ENCODE results near the gene IFT74.

IFT74 gene

GRCh38 chr9:26955921-26956859 lies at the start of gene IFT74:
Gene IFT74, plus strand, starts transcription at chr9:26956412. Its CDS starts 5,556 bp downstream, at chr9:26961968.
- DNase-seq = peak; percentile 95

- DNase-seq = no peak
Measured at GRCh38 chr9:26913138-26913668, 43.0 kb upstream of the IFT74 start.

DNA sequence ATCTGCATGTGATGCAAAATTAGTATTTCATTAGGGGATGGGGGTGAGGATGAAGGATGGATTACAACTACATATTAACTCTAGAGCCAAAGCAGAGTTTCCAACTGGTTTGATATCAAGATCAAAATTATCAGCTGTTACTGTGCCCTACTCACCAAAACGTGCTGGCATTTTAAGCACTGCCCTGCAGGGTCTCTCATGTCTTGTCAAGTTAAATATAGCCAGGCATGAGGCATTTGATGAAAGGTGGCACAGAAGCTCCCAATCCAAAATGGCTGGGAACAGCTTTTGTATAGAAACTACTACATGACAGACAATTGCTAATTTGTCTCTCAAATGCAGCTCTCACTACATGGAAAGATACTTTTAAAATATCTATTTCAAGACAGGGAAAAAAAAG lies 36.5 kb upstream of the IFT74 start:
- no peak for DNase-seq

GRCh38 chr9:26925609-26926008 lies 30.6 kb upstream of the IFT74 start:
- no peak for DNase-seq

GRCh38 chr9:26928902-26929495 lies 27.2 kb upstream of the IFT74 start:
- DNase-seq = no peak

DNA sequence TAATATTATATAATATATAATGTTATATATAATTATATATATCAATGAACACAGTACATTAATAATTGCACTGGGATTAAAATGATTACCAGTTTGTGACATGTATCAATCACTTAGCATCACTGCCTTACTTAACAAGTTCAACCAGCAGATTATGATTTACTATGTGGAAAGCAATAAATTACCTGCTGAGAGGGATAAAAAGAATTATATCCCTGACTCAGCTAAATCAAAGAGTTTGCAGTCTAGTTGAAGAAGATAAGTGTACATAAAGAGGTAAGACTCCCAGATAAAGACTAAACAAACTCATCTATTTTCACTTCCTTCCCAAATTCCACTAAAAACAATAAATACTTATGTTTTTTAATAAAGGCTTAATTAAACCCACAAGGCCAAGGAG lies 20.4 kb upstream of the IFT74 start:
- no peak for DNase-seq

- DNase-seq = no peak
Measured at GRCh38 chr9:26937816-26938371, 18.3 kb upstream of the IFT74 start.

GRCh38 chr9:26939955-26940711 lies 16.1 kb upstream of the IFT74 start:
- DNase-seq = no peak

GRCh38 chr9:26940779-26941178 lies 15.4 kb upstream of the IFT74 start:
- DNase-seq = no peak

GRCh38 chr9:26945591-26945990 lies 10.6 kb upstream of the IFT74 start:
- DNase-seq = no peak

GRCh38 chr9:26946753-26947727 lies 9.2 kb upstream of the IFT74 start, which contains the start of gene PLAA:
Gene PLAA, minus strand, starts transcription at chr9:26947242. Its CDS starts 197 bp downstream, at chr9:26947045.
- DNase-seq = peak; percentile 86

- DNase-seq = no peak
Measured at GRCh38 chr9:26947736-26948135, 8.5 kb upstream of the IFT74 start.

DNA sequence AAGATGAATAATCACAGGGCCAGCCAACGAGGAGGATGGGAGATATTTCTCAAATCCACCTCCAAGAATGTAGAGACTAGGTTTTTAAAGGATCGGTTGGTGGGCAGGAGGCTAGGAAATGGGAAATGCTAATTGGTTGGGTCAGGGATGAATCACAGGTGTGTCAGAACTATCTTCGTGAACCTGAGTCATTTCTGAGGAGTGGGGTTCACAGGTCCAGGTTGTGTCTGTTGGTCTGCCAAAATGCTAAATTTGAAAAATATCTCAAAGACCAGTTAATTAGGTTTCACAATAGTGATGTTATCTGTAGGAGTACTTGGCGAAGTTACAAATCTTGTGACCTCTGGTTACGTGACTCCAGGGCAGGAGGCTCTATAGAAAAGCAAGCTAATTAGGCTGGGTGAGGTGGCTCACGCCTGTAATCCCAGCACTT lies 6.6 kb upstream of the IFT74 start:
- no peak for DNase-seq

DNA sequence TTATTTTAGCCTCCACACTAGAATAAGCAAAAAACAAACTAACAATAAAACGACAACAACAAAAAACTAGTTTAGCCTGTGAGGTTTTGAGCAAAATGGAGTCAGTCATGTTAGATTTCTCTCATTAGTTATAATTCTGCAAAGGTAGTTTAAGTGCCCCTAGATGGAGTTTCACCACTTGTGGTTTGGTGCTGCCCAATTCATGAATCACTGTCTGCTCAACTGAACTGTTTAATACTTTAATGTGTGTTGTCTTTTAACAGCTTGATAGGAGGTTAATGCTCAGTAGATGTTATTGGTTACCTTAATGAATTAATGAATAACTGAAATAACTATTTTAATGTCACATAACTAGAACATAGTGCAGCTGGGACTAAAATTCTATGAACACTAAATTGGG lies 5.7 kb upstream of the IFT74 start:
- DNase-seq = no peak

DNA sequence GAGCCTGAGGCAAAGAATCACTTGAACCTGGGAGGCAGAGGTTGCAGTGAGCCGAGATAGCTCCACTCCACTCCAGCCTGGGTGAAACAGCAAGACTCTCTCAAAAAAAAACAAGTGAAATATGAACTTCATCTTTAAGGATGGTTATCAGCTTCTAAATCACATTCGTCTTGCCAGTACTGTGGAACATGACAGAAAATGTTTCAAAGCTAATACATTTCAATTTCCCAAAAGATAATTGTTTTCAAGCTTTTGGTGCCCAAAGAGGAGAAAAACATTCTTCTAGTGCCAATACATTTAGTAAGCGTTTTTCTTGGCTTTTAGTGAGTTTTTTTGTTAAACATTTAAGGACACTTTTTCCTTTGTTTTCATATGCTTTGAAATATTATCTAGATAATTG lies 4.4 kb upstream of the IFT74 start:
- DNase-seq = no peak

GRCh38 chr9:26954050-26954508 lies 2.1 kb upstream of the IFT74 start:
- peak; percentile 41 for DNase-seq

DNA sequence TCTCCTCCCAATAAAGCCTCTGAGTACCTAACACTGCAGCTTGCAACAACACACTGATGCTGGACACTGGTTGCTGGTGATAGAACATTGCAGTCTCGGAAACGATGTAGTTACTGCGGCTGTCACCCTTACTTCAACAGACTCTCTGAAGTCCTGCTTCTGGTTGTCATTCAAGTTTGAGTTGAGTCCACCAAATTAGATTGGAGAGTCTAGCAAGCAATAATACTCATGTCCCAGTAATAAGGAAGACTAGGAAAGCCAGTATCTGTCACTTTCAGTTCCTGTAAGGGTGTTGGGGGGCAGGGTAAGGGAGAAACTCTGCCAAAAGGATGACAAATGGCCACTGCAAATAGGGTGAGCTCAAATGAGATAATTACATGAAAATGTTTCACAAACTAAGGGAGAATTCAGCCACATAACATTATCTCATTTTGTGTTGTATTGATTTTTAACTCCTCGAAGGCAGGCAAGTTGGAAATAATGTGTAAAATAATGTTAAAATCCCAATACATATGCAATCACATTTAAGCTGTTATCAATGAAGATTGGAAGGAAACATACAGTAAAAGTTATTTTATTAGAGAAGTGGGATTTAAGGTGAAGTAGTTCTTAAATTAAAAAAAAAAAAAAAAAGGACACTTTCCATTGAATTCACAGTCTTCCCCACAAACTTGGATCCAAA lies 849 bp upstream of the IFT74 start:
- DNase-seq = peak; percentile 4

- no peak for DNase-seq
Measured at GRCh38 chr9:26956860-26957233, 635 bp downstream of the IFT74 start.

- DNase-seq = no peak
Measured at GRCh38 chr9:26971721-26972120, 15.5 kb downstream of the IFT74 start.

- no peak for DNase-seq
Measured at GRCh38 chr9:26973989-26974388, 17.8 kb downstream of the IFT74 start.

- no peak for DNase-seq
Measured at GRCh38 chr9:26974927-26975326, 18.7 kb downstream of the IFT74 start.

All from CD4-positive, alpha-beta T cell treated with Interleukin-21 for 1 hour (primary cell).